SU-DHL-6 (cell line): Measurements from ENCODE around the gene HEXD.

Source experiments
- H2AFZ ChIP-seq: fragments of 200-600 bp; sonication (generic); 2 replicates; pipeline ENCODE4 v1.6.1; 2014; ENCODE audit warnings: low read depth, mild to moderate bottlenecking, moderate library complexity, mixed read lengths, antibody characterized with exemption, low read length; ENCODE audit not compliant: severe bottlenecking
- H3F3A ChIP-seq: fragments of 200-600 bp; shearing (Covaris generic); 2 replicates; pipeline ENCODE4 v1.6.0; 2016; ENCODE audit warnings: antibody characterized with exemption, mild to moderate bottlenecking; ENCODE audit not compliant: insufficient read depth
- H3K27ac ChIP-seq: fragments of 200-600 bp; sonication (generic); 2 replicates; pipeline ENCODE4 v1.5.1; 2016; ENCODE audit warnings: low read depth, mild to moderate bottlenecking, low read length, moderate library complexity, mixed read lengths
- H3K27me3 ChIP-seq: fragments of 200-600 bp; sonication (generic), shearing (Covaris generic); 2 replicates; pipeline ENCODE4 v1.6.0; 2014; ENCODE audit warnings: mild to moderate bottlenecking, low read length
- H3K36me3 ChIP-seq: fragments of 200-600 bp; sonication (generic); 2 replicates; pipeline ENCODE4 v1.6.1; 2014; ENCODE audit warnings: mild to moderate bottlenecking, low read length, mixed read lengths
- H3K4me2 ChIP-seq: fragments of 300-600, 200-600 bp; shearing (Covaris generic), sonication (generic); 2 replicates; pipeline ENCODE4 v1.6.0; 2014; ENCODE audit warnings: low read length, low read depth, mild to moderate bottlenecking; ENCODE audit not compliant: poor library complexity, severe bottlenecking
- H3K4me3 ChIP-seq: fragments of 200-600 bp; sonication (generic); 2 replicates; pipeline ENCODE4 v1.5.1; 2014; ENCODE audit warnings: antibody characterized with exemption, low read length, mild to moderate bottlenecking, mixed read lengths; ENCODE audit not compliant: insufficient read depth, poor library complexity, severe bottlenecking
- H3K79me2 ChIP-seq: fragments of 200-600 bp; sonication (generic); 2 replicates; pipeline ENCODE4 v1.6.1; 2014; ENCODE audit warnings: mild to moderate bottlenecking, low read length, moderate library complexity; ENCODE audit not compliant: insufficient read depth
- H3K9ac ChIP-seq: fragments of 200-600 bp; sonication (generic); 2 replicates; pipeline ENCODE4 v1.7.0; 2014; ENCODE audit warnings: mild to moderate bottlenecking, low read length
- H3K9me2 ChIP-seq: fragments of 200-600 bp; sonication (generic); replicated peaks from 2 replicates; pipeline ENCODE4 v1.6.1; 2014; ENCODE audit warnings: low read length; ENCODE audit not compliant: insufficient read depth
- H3K9me3 ChIP-seq: fragments of 200-600 bp; sonication (generic); 2 replicates; pipeline ENCODE4 v1.6.1; 2014; ENCODE audit warnings: low read length, mixed read lengths; ENCODE audit not compliant: insufficient read depth
- H4K20me1 ChIP-seq: fragments of 200-600 bp; sonication (generic); 2 replicates; pipeline ENCODE4 v1.6.1; 2014; ENCODE audit warnings: low read depth, mild to moderate bottlenecking, antibody characterized with exemption, low read length, moderate library complexity, mixed read lengths
- EZH2phosphoT487 ChIP-seq: fragments of 200-600 bp; sonication (generic), shearing (Covaris generic); conservative IDR thresholded peaks from 2 replicates; pipeline ENCODE4 v1.6.1; 2018; ENCODE audit warnings: mild to moderate bottlenecking, antibody characterized with exemption, low read length, moderate library complexity, mixed read lengths
- TF ChIP-seq, protein P1 (sequence below): fragments of 200-600 bp; sonication (generic); IDR thresholded peaks from one replicate; pipeline ENCODE4 v1.5.1; 2017; ENCODE audit warnings: antibody characterized with exemption, mild to moderate bottlenecking, low read length, moderate library complexity; ENCODE audit not compliant: insufficient read depth, poor library complexity, severe bottlenecking

HEXD gene

DNA sequence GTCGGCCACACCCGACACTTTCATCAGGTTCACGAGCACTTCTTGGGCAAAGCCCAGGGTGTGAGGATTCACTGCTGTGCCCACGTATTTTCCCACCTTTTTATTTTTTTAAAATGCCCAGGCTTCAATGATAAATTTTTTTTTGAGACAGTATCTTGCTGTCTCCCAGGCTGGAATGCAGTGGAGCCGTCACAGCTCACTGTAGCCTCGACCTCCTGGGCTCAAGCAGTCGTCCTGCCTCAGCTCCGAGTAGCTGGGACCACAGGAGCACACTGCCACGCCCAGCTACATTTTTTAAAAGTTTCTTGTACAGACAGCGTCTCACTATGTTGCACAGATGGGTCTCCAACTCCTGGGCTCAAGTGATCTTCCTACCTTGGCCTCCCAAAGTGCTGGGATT lies 28.8 kb upstream of the HEXD start:
- no peak overlapping the region for H2AFZ ChIP-seq
- no peak overlapping the region for H3K9ac ChIP-seq
- H3K9me3 ChIP-seq, result no peaks in the 10 kb centered on the region
- H3K36me3 ChIP-seq, result no peaks in the 10 kb centered on the region
- H3K4me3 ChIP-seq, result no peak overlapping the region
- no peaks in the 10 kb centered on the region for H3K27me3 ChIP-seq
- no peaks in the 10 kb centered on the region for H3F3A ChIP-seq
- no peaks in the 10 kb centered on the region for H4K20me1 ChIP-seq
- TF ChIP-seq, protein P1, sequence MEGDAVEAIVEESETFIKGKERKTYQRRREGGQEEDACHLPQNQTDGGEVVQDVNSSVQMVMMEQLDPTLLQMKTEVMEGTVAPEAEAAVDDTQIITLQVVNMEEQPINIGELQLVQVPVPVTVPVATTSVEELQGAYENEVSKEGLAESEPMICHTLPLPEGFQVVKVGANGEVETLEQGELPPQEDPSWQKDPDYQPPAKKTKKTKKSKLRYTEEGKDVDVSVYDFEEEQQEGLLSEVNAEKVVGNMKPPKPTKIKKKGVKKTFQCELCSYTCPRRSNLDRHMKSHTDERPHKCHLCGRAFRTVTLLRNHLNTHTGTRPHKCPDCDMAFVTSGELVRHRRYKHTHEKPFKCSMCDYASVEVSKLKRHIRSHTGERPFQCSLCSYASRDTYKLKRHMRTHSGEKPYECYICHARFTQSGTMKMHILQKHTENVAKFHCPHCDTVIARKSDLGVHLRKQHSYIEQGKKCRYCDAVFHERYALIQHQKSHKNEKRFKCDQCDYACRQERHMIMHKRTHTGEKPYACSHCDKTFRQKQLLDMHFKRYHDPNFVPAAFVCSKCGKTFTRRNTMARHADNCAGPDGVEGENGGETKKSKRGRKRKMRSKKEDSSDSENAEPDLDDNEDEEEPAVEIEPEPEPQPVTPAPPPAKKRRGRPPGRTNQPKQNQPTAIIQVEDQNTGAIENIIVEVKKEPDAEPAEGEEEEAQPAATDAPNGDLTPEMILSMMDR, result no peak
- TF ChIP-seq EZH2phosphoT487, result no peak
- H3K4me2 ChIP-seq, result no peak overlapping the region
- H3K27ac ChIP-seq, result no peak overlapping the region
- no peaks in the 10 kb centered on the region for H3K9me2 ChIP-seq
- H3K79me2 ChIP-seq, result no peaks in the 10 kb centered on the region

DNA sequence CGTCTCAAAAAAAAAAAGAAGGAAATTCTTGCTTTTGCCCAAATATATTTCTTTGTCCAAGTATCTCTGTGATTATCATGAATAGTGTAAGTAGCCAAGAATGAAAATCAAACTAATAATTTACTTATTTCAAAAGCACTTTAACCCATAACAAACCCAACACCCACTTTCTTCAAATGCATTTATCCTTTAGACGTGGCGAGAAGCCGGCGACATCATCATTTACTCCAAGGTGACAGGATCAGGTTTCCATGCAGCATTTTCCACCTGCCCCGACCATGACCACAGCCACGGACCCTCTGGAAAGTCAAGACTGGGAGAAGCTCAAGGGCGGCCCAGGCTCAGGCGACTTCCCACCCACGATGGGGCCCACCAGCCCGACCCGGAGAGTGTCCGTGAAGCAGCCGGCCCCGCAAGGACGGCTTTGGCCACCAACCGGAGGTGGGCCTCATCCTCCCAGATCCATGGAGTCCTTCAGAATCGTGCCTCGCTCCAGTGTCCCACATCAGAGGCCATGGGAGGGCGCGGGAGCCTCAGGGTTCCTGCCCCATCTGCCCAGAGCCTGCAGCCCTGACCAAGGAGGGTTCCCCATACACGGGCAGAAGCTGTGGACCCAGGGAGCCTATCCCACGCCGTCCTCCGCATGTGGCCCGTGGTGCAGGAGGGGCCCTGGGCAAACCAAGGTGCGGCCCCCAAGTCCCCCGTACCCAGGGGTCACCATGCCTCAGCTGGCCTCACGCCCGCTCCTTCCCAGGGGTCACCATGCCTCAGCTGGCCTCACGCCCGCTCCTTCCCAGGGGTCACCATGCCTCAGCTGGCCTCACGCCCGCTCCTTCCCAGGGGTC lies 27.9 kb upstream of the HEXD start:
- no peak for TF ChIP-seq EZH2phosphoT487
- H2AFZ ChIP-seq, result no peak overlapping the region
- no peak overlapping the region for H3K9ac ChIP-seq

DNA sequence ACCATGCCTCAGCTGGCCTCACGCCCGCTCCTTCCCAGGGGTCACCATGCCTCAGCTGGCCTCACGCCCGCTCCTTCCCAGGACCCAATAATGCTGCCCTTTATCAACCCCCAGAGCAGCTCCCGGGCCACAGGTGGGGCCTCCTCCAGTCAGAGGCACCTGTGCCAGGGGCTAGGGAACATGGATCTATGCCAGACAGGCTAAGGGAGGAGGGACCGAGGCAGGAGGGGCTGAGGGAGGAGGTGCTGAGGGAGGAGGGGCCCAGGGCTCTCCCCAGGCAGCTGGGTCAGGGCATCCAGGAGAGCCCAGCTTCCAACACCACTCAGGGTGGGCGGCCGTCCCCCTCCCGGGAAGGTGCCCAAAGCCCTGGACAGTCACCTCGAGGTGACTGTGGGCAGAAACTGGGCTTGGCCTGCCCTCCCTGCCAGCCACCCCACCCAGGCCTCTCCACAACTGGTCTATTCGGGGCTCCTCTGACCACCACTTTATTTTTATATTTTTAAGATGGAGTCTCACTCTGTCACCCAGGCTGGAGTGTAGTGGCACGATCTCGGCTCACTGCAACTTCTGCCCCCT lies 27.2 kb upstream of the HEXD start:
- H3K9me2 ChIP-seq, result no peaks in the 10 kb centered on the region
- H3K27ac ChIP-seq, result no peak overlapping the region
- H2AFZ ChIP-seq, result no peak overlapping the region
- H3K4me2 ChIP-seq, result no peak overlapping the region
- H3F3A ChIP-seq, result no peaks in the 10 kb centered on the region
- no peaks in the 10 kb centered on the region for H3K36me3 ChIP-seq
- H3K9ac ChIP-seq, result no peak overlapping the region
- no peaks in the 10 kb centered on the region for H4K20me1 ChIP-seq
- TF ChIP-seq, protein P1, result no peak
- TF ChIP-seq EZH2phosphoT487, result no peak
- H3K4me3 ChIP-seq, result no peak overlapping the region
- H3K27me3 ChIP-seq, result no peaks in the 10 kb centered on the region
- H3K79me2 ChIP-seq, result no peaks in the 10 kb centered on the region
- no peaks in the 10 kb centered on the region for H3K9me3 ChIP-seq

More for the DNA sequence above, 27.9 kb upstream of the HEXD start:
- Histone ChIP-seq H3K36me3 (no peaks in the 10 kb centered on the region), H3K27me3 (no peaks in the 10 kb centered on the region), H3F3A (no peaks in the 10 kb centered on the region), H3K9me3 (no peaks in the 10 kb centered on the region), H3K4me2 (no peak overlapping the region), H4K20me1 (no peaks in the 10 kb centered on the region), H3K79me2 (no peaks in the 10 kb centered on the region), H3K9me2 (no peaks in the 10 kb centered on the region), H3K27ac (no peak overlapping the region), H3K4me3 (no peak overlapping the region)
